ENCODE results near the gene HAUS3. TPM values are rescaled to one million over a fixed set of nuclear protein-coding genes. Genes with fewer than 3 reads are reported as not detected.

HAUS3 gene
- polyA plus RNA-seq, 1 donor (not counting 4 experiments of a cell fraction or from before 2014, with no cell fraction given): 11.1 TPM

DNA sequence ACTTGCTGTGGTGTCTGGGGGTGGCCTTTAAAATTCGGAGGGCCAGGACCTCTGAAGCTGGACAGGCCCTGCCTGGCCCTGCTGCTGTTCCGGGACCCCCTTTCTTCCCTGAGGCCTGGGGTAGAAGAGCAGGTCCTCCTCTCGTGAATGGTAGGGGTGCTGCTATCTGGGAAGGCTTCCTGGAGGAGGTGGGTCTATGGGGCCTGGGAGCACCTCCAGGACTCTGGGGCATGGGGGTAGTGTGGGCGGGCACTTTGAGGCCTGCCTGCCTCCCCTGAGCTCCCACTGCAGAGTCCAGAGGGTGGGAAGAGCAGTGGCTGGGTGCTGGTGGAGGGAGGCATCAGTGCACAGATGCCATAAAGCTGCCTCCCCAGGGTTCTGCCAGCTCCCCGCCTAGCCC lies 24.9 kb upstream of the HAUS3 start:
- FAIRE-seq: no peak
- dilution Hi-C loops (cut with MboI; ENCODE audit: extremely low pct_ligation_motif_present, low sequenced_read_pairs): no loop called here
- Histone ChIP-seq H3K9me3 (ENCODE audit: control insufficient read depth, low read depth, low read length) (no peaks in the 10 kb centered on the region), H3K36me3 (ENCODE audit: control insufficient read depth in 2 of 2, extremely low read depth in 1 of 2, insufficient read depth in 2 of 2, low read length in 2 of 2) (no peaks in the 10 kb centered on the region), H2AFZ (ENCODE audit: control insufficient read depth, low read length) (no peak overlapping the region), H3K79me2 (ENCODE audit: control insufficient read depth, insufficient read depth, low read length) (no peaks in the 10 kb centered on the region), H3K9me1 (ENCODE audit: control insufficient read depth, extremely low read depth, insufficient read depth, low read length) (no peaks in the 10 kb centered on the region), H3K9ac (ENCODE audit: control insufficient read depth, extremely low read depth, insufficient read depth, low read length) (no peak overlapping the region), H3K4me1 (ENCODE audit: control insufficient read depth, extremely low read depth, insufficient read depth, low read length) (peaks cover 3% of the 10 kb centered on the region), H3K27ac (ENCODE audit: control insufficient read depth, insufficient read depth, low read length) (no peak overlapping the region), H3K4me2 (ENCODE audit: control insufficient read depth, extremely low read depth, insufficient read depth, low read depth, low read length) (no peak overlapping the region), H4K20me1 (ENCODE audit: control insufficient read depth, extremely low read depth, insufficient read depth, low read length) (no peaks in the 10 kb centered on the region), H3K27me3 (ENCODE audit: control insufficient read depth, extremely low read depth, insufficient read depth, low read length) (no peaks in the 10 kb centered on the region), H3K4me3 (ENCODE audit: control insufficient read depth in 2 of 3, extremely low read depth in 1 of 3, insufficient read depth in 2 of 3, low read depth in 1 of 3, low read length in 3 of 3) (no peak overlapping the region)
- no peak for DNase-seq (ENCODE audit: low read depth, low spot score)
- no peak for TF ChIP-seq EZH2 (IDR thresholded peaks at IDR 0.05; ENCODE audit: low read length)
- TF ChIP-seq, protein P1, sequence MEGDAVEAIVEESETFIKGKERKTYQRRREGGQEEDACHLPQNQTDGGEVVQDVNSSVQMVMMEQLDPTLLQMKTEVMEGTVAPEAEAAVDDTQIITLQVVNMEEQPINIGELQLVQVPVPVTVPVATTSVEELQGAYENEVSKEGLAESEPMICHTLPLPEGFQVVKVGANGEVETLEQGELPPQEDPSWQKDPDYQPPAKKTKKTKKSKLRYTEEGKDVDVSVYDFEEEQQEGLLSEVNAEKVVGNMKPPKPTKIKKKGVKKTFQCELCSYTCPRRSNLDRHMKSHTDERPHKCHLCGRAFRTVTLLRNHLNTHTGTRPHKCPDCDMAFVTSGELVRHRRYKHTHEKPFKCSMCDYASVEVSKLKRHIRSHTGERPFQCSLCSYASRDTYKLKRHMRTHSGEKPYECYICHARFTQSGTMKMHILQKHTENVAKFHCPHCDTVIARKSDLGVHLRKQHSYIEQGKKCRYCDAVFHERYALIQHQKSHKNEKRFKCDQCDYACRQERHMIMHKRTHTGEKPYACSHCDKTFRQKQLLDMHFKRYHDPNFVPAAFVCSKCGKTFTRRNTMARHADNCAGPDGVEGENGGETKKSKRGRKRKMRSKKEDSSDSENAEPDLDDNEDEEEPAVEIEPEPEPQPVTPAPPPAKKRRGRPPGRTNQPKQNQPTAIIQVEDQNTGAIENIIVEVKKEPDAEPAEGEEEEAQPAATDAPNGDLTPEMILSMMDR (optimal IDR thresholded peaks at IDR 0.05 in 1 of 3, IDR thresholded peaks at IDR 0.05 in 1 of 3, conservative IDR thresholded peaks at IDR 0.05 in 1 of 3; ENCODE audit: extremely low read depth in 1 of 3, insufficient read depth in 2 of 3, low read length in 3 of 3): no peak

DNA sequence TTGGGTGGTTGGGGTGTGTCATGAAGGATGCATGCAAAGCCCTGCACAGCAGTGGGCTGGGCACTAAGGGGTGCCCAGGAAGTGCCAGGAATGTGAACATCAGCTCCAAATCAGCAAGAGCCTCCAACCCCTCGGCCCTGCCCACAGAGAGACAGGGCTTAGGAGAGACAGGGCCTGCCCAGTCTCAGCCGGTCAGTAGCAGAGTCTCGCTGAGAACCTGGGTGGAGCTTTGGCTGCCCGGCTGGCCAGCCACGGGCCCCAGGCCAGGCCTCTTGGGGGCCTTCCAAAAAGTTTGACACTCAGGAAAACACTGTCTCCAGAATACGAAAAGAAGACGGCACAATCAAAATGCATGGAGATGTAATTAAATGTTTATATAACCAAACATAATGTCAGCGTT lies 24.3 kb upstream of the HAUS3 start:
- no peaks in the 10 kb centered on the region for H3K27me3 ChIP-seq (ENCODE audit: control insufficient read depth, extremely low read depth, insufficient read depth, low read length)
- H3K79me2 ChIP-seq (ENCODE audit: control insufficient read depth, insufficient read depth, low read length): no peaks in the 10 kb centered on the region
- no peak overlapping the region for H2AFZ ChIP-seq (ENCODE audit: control insufficient read depth, low read length)
- no peak overlapping the region for H3K27ac ChIP-seq (ENCODE audit: control insufficient read depth, insufficient read depth, low read length)
- no peaks in the 10 kb centered on the region for H4K20me1 ChIP-seq (ENCODE audit: control insufficient read depth, extremely low read depth, insufficient read depth, low read length)
- FAIRE-seq (no peak), DNase-seq (ENCODE audit: low read depth, low spot score) (no peak)
- dilution Hi-C loops (cut with MboI; ENCODE audit: extremely low pct_ligation_motif_present, low sequenced_read_pairs): no loop called here
- H3K4me3 ChIP-seq (ENCODE audit: control insufficient read depth in 2 of 3, extremely low read depth in 1 of 3, insufficient read depth in 2 of 3, low read depth in 1 of 3, low read length in 3 of 3): no peak overlapping the region
- TF ChIP-seq, protein P1 (optimal IDR thresholded peaks at IDR 0.05 in 1 of 3, IDR thresholded peaks at IDR 0.05 in 1 of 3, conservative IDR thresholded peaks at IDR 0.05 in 1 of 3; ENCODE audit: extremely low read depth in 1 of 3, insufficient read depth in 2 of 3, low read length in 3 of 3): no peak
- no peak for TF ChIP-seq EZH2 (IDR thresholded peaks at IDR 0.05; ENCODE audit: low read length)
- H3K36me3 ChIP-seq (ENCODE audit: control insufficient read depth in 2 of 2, extremely low read depth in 1 of 2, insufficient read depth in 2 of 2, low read length in 2 of 2): no peaks in the 10 kb centered on the region
- H3K9me3 ChIP-seq (ENCODE audit: control insufficient read depth, low read depth, low read length): no peaks in the 10 kb centered on the region
- H3K4me2 ChIP-seq (ENCODE audit: control insufficient read depth, extremely low read depth, insufficient read depth, low read depth, low read length): no peak overlapping the region
- H3K4me1 ChIP-seq (ENCODE audit: control insufficient read depth, extremely low read depth, insufficient read depth, low read length): peaks cover 3% of the 10 kb centered on the region
- H3K9me1 ChIP-seq (ENCODE audit: control insufficient read depth, extremely low read depth, insufficient read depth, low read length): no peaks in the 10 kb centered on the region
- H3K9ac ChIP-seq (ENCODE audit: control insufficient read depth, extremely low read depth, insufficient read depth, low read length): no peak overlapping the region
